Kidney epithelial cell (primary cell): ENCODE results near the gene MFAP3. TPM values are rescaled to one million over a fixed set of nuclear protein-coding genes. Genes with fewer than 3 reads are reported as not detected.
"Not testable (repeated sequence)": the region's sequence is repeated elsewhere in the genome, so short reads cannot be mapped to it uniquely, and the experiment has no call there.

Experiments used
- DNase-seq: peaks from one replicate; pipeline ENCODE4 v3.0.0-alpha.2; 2010; ENCODE audit warnings: low read depth
- H3K27me3 ChIP-seq: 2 replicates; pipeline ENCODE4 v1.6.0; 2011; ENCODE audit warnings: low read length; ENCODE audit not compliant: control insufficient read depth, insufficient read depth
- H3K36me3 ChIP-seq: 2 replicates; pipeline ENCODE4 v1.5.1; 2011; ENCODE audit warnings: low read length; ENCODE audit not compliant: control insufficient read depth, insufficient read depth
- H3K4me3 ChIP-seq: 2 replicates; pipeline ENCODE4 v1.5.1; 2011; ENCODE audit warnings: low read depth, mild to moderate bottlenecking, control low read depth, low read length
- CTCF ChIP-seq: IDR thresholded peaks from 2 replicates; pipeline ENCODE4 v1.5.1; 2011; ENCODE audit warnings: mild to moderate bottlenecking, moderate library complexity, low read length, control low read depth, inconsistent platforms; ENCODE audit not compliant: insufficient read depth, poor library complexity, severe bottlenecking
- total RNA-seq: library from RNA; depleted of rRNA; stranded (reverse); fragments of >200 nt; gene quantifications from 2 replicates; pipeline ENCODE4 v1.2.3, GENCODE V29; 2015

The MFAP3 gene
- total RNA-seq, 1 donor from 2014 or later, result 51.0 TPM

- no peak overlapping the region for H3K4me3 ChIP-seq
- H3K36me3 ChIP-seq, result no peaks in the 10 kb centered on the region
- no peak for DNase-seq
- H3K27me3 ChIP-seq, result no peaks in the 10 kb centered on the region
- TF ChIP-seq CTCF, result no peak
These were observed 38.1 kb upstream of the MFAP3 start for GRCh38 chr5:154000703-154001102.

- Histone ChIP-seq H3K4me3 (no peak overlapping the region), H3K27me3 (no peaks in the 10 kb centered on the region), H3K36me3 (no peaks in the 10 kb centered on the region)
- no peak for TF ChIP-seq CTCF
- no peak for DNase-seq
These were observed 36.7 kb upstream of the MFAP3 start for GRCh38 chr5:154002093-154002492.

- no peaks in the 10 kb centered on the region for H3K36me3 ChIP-seq
- H3K27me3 ChIP-seq, result no peaks in the 10 kb centered on the region
- no peak overlapping the region for H3K4me3 ChIP-seq
- DNase-seq, result no peak
- TF ChIP-seq CTCF, result no peak
These were observed 36.2 kb upstream of the MFAP3 start for GRCh38 chr5:154002511-154003020.

GRCh38 chr5:154005648-154006047, 33.1 kb upstream of the MFAP3 start:
- Histone ChIP-seq H3K27me3 (no peaks in the 10 kb centered on the region), H3K4me3 (no peak overlapping the region), H3K36me3 (peaks cover 1% of the 10 kb centered on the region)
- no peak for TF ChIP-seq CTCF
- DNase-seq, result no peak

GRCh38 chr5:154010660-154011059, 28.1 kb upstream of the MFAP3 start:
- TF ChIP-seq CTCF, result no peak
- no peaks in the 10 kb centered on the region for H3K27me3 ChIP-seq
- no peak for DNase-seq
- peaks cover 1% of the 10 kb centered on the region for H3K36me3 ChIP-seq
- no peak overlapping the region for H3K4me3 ChIP-seq

GRCh38 chr5:154015071-154015693, 23.6 kb upstream of the MFAP3 start:
- peaks cover 1% of the 10 kb centered on the region for H3K36me3 ChIP-seq
- DNase-seq, result no peak
- no peaks in the 10 kb centered on the region for H3K27me3 ChIP-seq
- no peak for TF ChIP-seq CTCF
- H3K4me3 ChIP-seq, result no peak overlapping the region

- not testable (repeated sequence) for H3K27me3 ChIP-seq, DNase-seq, H3K4me3 ChIP-seq, H3K36me3 ChIP-seq
These were observed 19.8 kb upstream of the MFAP3 start for GRCh38 chr5:154018919-154019318.
